ENCODE measurements around the gene HSPBAP1. TPM values are rescaled to one million over a fixed set of nuclear protein-coding genes. Genes with fewer than 3 reads are reported as not detected.

The HSPBAP1 gene
- polyA plus RNA-seq, 1 donor (not counting 4 experiments of a cell fraction or from before 2014, with no cell fraction given), result 9.5 TPM

DNA sequence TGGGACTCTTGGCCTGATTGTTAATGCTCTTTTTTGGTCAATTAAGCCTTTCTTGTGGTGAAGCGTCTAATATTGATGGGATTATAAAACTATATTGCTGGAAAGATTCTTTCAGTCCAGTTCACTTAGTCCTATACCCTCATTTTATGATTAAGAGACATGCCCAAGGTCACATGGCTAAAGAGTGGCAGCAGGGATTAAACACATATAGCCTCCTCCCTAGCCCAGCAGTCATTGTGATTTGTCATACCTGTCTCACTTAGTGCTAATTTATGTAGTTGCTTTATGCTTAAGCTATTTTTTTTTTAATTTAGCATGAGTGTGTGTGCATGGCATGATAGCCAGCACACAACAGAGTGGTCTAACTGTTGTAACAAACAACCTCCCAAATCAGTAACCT, 103.5 kb downstream of the HSPBAP1 start:
- H2AFZ ChIP-seq (ENCODE audit: control insufficient read depth, low read length), result no peak overlapping the region
- H3K9me1 ChIP-seq (ENCODE audit: control insufficient read depth, extremely low read depth, insufficient read depth, low read length), result no peaks in the 10 kb centered on the region
- no peak overlapping the region for H3K4me3 ChIP-seq (ENCODE audit: control insufficient read depth in 2 of 3, extremely low read depth in 1 of 3, insufficient read depth in 2 of 3, low read depth in 1 of 3, low read length in 3 of 3)
- DNase-seq (ENCODE audit: low read depth, low spot score) (no peak), FAIRE-seq (no peak)
- no peaks in the 10 kb centered on the region for H3K9me3 ChIP-seq (ENCODE audit: control insufficient read depth, low read depth, low read length)
- H3K4me2 ChIP-seq (ENCODE audit: control insufficient read depth, extremely low read depth, insufficient read depth, low read depth, low read length), result no peak overlapping the region
- H3K4me1 ChIP-seq (ENCODE audit: control insufficient read depth, extremely low read depth, insufficient read depth, low read length), result no peaks in the 10 kb centered on the region
- H3K27me3 ChIP-seq (ENCODE audit: control insufficient read depth, extremely low read depth, insufficient read depth, low read length), result no peaks in the 10 kb centered on the region
- H3K27ac ChIP-seq (ENCODE audit: control insufficient read depth, insufficient read depth, low read length), result no peak overlapping the region
- H3K9ac ChIP-seq (ENCODE audit: control insufficient read depth, extremely low read depth, insufficient read depth, low read length), result no peak overlapping the region
- H4K20me1 ChIP-seq (ENCODE audit: control insufficient read depth, extremely low read depth, insufficient read depth, low read length), result no peaks in the 10 kb centered on the region
- dilution Hi-C loops (cut with MboI; ENCODE audit: extremely low pct_ligation_motif_present, low sequenced_read_pairs), result no loop called here
- H3K36me3 ChIP-seq (ENCODE audit: control insufficient read depth in 2 of 2, extremely low read depth in 1 of 2, insufficient read depth in 2 of 2, low read length in 2 of 2), result peaks cover 1 to 3% of the 10 kb centered on the region in 2 experiments
- TF ChIP-seq, protein P1, sequence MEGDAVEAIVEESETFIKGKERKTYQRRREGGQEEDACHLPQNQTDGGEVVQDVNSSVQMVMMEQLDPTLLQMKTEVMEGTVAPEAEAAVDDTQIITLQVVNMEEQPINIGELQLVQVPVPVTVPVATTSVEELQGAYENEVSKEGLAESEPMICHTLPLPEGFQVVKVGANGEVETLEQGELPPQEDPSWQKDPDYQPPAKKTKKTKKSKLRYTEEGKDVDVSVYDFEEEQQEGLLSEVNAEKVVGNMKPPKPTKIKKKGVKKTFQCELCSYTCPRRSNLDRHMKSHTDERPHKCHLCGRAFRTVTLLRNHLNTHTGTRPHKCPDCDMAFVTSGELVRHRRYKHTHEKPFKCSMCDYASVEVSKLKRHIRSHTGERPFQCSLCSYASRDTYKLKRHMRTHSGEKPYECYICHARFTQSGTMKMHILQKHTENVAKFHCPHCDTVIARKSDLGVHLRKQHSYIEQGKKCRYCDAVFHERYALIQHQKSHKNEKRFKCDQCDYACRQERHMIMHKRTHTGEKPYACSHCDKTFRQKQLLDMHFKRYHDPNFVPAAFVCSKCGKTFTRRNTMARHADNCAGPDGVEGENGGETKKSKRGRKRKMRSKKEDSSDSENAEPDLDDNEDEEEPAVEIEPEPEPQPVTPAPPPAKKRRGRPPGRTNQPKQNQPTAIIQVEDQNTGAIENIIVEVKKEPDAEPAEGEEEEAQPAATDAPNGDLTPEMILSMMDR (optimal IDR thresholded peaks at IDR 0.05 in 1 of 3, IDR thresholded peaks at IDR 0.05 in 1 of 3, conservative IDR thresholded peaks at IDR 0.05 in 1 of 3; ENCODE audit: extremely low read depth in 1 of 3, insufficient read depth in 2 of 3, low read length in 3 of 3), result no peak
- no peak for TF ChIP-seq EZH2 (IDR thresholded peaks at IDR 0.05; ENCODE audit: low read length)
- no peaks in the 10 kb centered on the region for H3K79me2 ChIP-seq (ENCODE audit: control insufficient read depth, insufficient read depth, low read length)

Other genes starting within 250 kb of the HSPBAP1 start
- gene PARP9, start 229.5 kb downstream of the HSPBAP1 start, polyA plus RNA-seq, result 62.4 to 70.1 TPM (median 66.1 TPM) in 3 replicates
- 7.2 to 19.6 TPM (median 13.6 TPM) in 3 replicates for gene DTX3L, start 229.5 kb downstream of the HSPBAP1 start, polyA plus RNA-seq
- gene PARP15, start 216.2 kb downstream of the HSPBAP1 start, polyA plus RNA-seq, result 0.25 to 0.33 TPM (median 0.33 TPM) in 3 replicates
- 19.1 to 27.0 TPM (median 25.7 TPM) in 3 replicates for gene PARP14, start 113.0 kb downstream of the HSPBAP1 start, polyA plus RNA-seq
- gene SLC49A4, start 1.2 kb upstream of the HSPBAP1 start, polyA plus RNA-seq, result 16.2 to 19.1 TPM (median 18.2 TPM) in 3 replicates
- 0.03 to 0.28 TPM (median 0.04 TPM) in 3 replicates for gene SEMA5B, start 233.9 kb upstream of the HSPBAP1 start, polyA plus RNA-seq